HG03342 (cell line): ENCODE measurements around the gene PCNX3.

Source experiments
- ATAC-seq: cut with Tn5 transposase; IDR thresholded peaks from one replicate; pipeline ENCODE4 v1.9.1; 2021; ENCODE audit warnings: mild to moderate bottlenecking, moderate library complexity; ENCODE audit not compliant: unreplicated experiment

The PCNX3 gene

GRCh38 chr11:65580031-65580692 lies 35.4 kb upstream of the PCNX3 start:
- ATAC-seq: no peak

GRCh38 chr11:65580756-65581155 lies 34.8 kb upstream of the PCNX3 start:
- ATAC-seq: no peak

GRCh38 chr11:65581928-65582327 lies 33.6 kb upstream of the PCNX3 start:
- ATAC-seq: no peak

GRCh38 chr11:65583589-65583988 lies 32.0 kb upstream of the PCNX3 start:
- ATAC-seq: no peak

GRCh38 chr11:65584106-65584505 lies 31.5 kb upstream of the PCNX3 start:
- ATAC-seq: no peak

- no peak for ATAC-seq
Observed at GRCh38 chr11:65584723-65585171, 30.8 kb upstream of the PCNX3 start.

GRCh38 chr11:65585396-65586246 lies 30.0 kb upstream of the PCNX3 start:
- ATAC-seq: no peak

- ATAC-seq: no peak
Observed at GRCh38 chr11:65586247-65586630, 29.3 kb upstream of the PCNX3 start.

GRCh38 chr11:65586676-65587075 lies 28.9 kb upstream of the PCNX3 start:
- ATAC-seq: no peak

GRCh38 chr11:65588199-65589054 lies 27.1 kb upstream of the PCNX3 start:
- peak; percentile 75 for ATAC-seq

GRCh38 chr11:65589444-65590239 lies 25.9 kb upstream of the PCNX3 start:
- ATAC-seq: no peak

GRCh38 chr11:65590240-65590738 lies 25.3 kb upstream of the PCNX3 start:
- no peak for ATAC-seq

- no peak for ATAC-seq
Observed at GRCh38 chr11:65591939-65592857, 23.4 kb upstream of the PCNX3 start.

- ATAC-seq: no peak
Observed at GRCh38 chr11:65592858-65593517, 22.6 kb upstream of the PCNX3 start.

GRCh38 chr11:65593518-65594414 lies 21.8 kb upstream of the PCNX3 start:
- no peak for ATAC-seq

GRCh38 chr11:65595131-65595530 lies 20.4 kb upstream of the PCNX3 start:
- no peak for ATAC-seq

- no peak for ATAC-seq
Observed at GRCh38 chr11:65595543-65596281, 19.9 kb upstream of the PCNX3 start, which contains the start of gene KCNK7. KCNK7 (minus strand) TSS chr11:65595800; CDS start chr11:65595772, 28 bp downstream.
